ENCODE data around the gene ERMAP. TPM values are rescaled to one million over a fixed set of nuclear protein-coding genes. Genes with fewer than 3 reads are reported as not detected.
A peak's percentile ranks its signal among the peaks of the same experiment; 100 is the strongest.

The ERMAP gene
- total and polyA plus RNA-seq, 9 of the 15 experiments (the other 6 are each of a cell fraction or from before 2014, with no cell fraction given) = 8.0 to 31.4 (median 22.5) TPM

GRCh38 chr1:42797414-42797813 lies 19.5 kb upstream of the ERMAP start:
- peaks cover 0 to 12% of the 10 kb centered on the region in 2 experiments; a peak in 4 of 5 replicates for H3K4me1 ChIP-seq (replicated peaks in 1 of 2; ENCODE audit: control insufficient read depth in 2 of 2, insufficient read depth in 2 of 2, low read length in 2 of 2)
- TF ChIP-seq MYC (IDR thresholded peaks at IDR 0.05; ENCODE audit: low read depth, low read length) (no peak), MYC (CRISPR knock-in tag; IDR thresholded peaks at IDR 0.05; ENCODE audit: borderline replicate concordance, low read depth) (no peak), TARDBP (IDR thresholded peaks at IDR 0.05) (no peak), NR2C2 (CRISPR knock-in tag; IDR thresholded peaks at IDR 0.05) (no peak), NR2C2 (tag; IDR thresholded peaks at IDR 0.05) (no peak), ARID3B (CRISPR knock-in tag; IDR thresholded peaks at IDR 0.05; ENCODE audit: borderline replicate concordance) (no peak), KAT7 (CRISPR knock-in tag; IDR thresholded peaks at IDR 0.05; ENCODE audit: borderline replicate concordance) (no peak), RREB1 (CRISPR knock-in tag; IDR thresholded peaks at IDR 0.05) (no peak), ZKSCAN1 (IDR thresholded peaks at IDR 0.05; ENCODE audit: low read depth, low read length) (no peak), POLR2G (IDR thresholded peaks at IDR 0.05; ENCODE audit: low read depth, low read length) (no peak), TCF7L2 (IDR thresholded peaks at IDR 0.05; ENCODE audit: low read depth, low read length) (no peak)
- TF ChIP-seq, protein P1, sequence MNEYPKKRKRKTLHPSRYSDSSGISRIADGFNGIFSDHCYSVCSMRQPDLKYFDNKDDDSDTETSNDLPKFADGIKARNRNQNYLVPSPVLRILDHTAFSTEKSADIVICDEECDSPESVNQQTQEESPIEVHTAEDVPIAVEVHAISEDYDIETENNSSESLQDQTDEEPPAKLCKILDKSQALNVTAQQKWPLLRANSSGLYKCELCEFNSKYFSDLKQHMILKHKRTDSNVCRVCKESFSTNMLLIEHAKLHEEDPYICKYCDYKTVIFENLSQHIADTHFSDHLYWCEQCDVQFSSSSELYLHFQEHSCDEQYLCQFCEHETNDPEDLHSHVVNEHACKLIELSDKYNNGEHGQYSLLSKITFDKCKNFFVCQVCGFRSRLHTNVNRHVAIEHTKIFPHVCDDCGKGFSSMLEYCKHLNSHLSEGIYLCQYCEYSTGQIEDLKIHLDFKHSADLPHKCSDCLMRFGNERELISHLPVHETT (CRISPR knock-in tag; conservative IDR thresholded peaks at IDR 0.05 in 1 of 2, IDR thresholded peaks at IDR 0.05 in 1 of 2) = no peak

More at GRCh38 chr1:42797414-42797813, 19.5 kb upstream of the ERMAP start:
- no peak overlapping the region for H3K4me3 ChIP-seq
- H3K79me2 ChIP-seq (ENCODE audit: control insufficient read depth, insufficient read depth, low read length) = no peaks in the 10 kb centered on the region
- no peaks in the 10 kb centered on the region for H3K9me1 ChIP-seq (ENCODE audit: control insufficient read depth, insufficient read depth, low read length)
- ChIA-PET CTCF (ENCODE audit: low intra/inter-chr PET ratio) (no interaction called here), POLR2A (interaction anchor here (0.6 kb wide), 1 partner anchor 9 kb away, joined by 3 read pairs; no protein-coding TSS in a partner anchor)
- H3K9ac ChIP-seq (ENCODE audit: insufficient read depth in 1 of 2, low read depth in 2 of 2, low read length in 2 of 2) = no peak overlapping the region
- no peak overlapping the region for H2AFZ ChIP-seq (ENCODE audit: low read depth, low read length)
- H3K4me2 ChIP-seq (ENCODE audit: insufficient read depth, low read length) = no peak overlapping the region
- in situ Hi-C loops (cut with MboI) (no loop called here), intact Hi-C loops (cut with micrococcal nuclease) (no loop called here)
- H4K20me1 ChIP-seq (replicated peaks; ENCODE audit: control insufficient read depth, insufficient read depth, low read length) = no peaks in the 10 kb centered on the region
- DNase-seq (ENCODE audit: extremely low read depth in 1 of 4, low spot score in 3 of 4) = no peak
- no peak overlapping the region for H3K27ac ChIP-seq (ENCODE audit: extremely low read depth, low read depth, low read length)
- no peaks in the 10 kb centered on the region for H3K9me3 ChIP-seq (replicated peaks; ENCODE audit: control insufficient read depth, insufficient read depth, low read depth, low read length)
- no peaks in the 10 kb centered on the region for H3K27me3 ChIP-seq (ENCODE audit: control insufficient read depth in 2 of 2, insufficient read depth in 2 of 2, low read length in 2 of 2)
- 0 out of 3 replicates have a peak, but pooled peaks have one; percentile 19 for ATAC-seq
- FAIRE-seq = no peak
- WGBS (ENCODE audit: insufficient coverage, low coverage, missing lambda C conversion rate) = 45% methylated on average over 3 of the region's 3 CpGs
- H3K36me3 ChIP-seq (ENCODE audit: control insufficient read depth, insufficient read depth, low read length) = no peaks in the 10 kb centered on the region
- BruUV-seq (replicated peaks) = no TSS peak

Measured in K562 (cell line).